Thymus (tissue), 11 donors: ENCODE measurements around the gene CCDC92B. TPM values are rescaled to one million over a fixed set of nuclear protein-coding genes. Genes with fewer than 3 reads are reported as not detected.

Experiments used
- DNase-seq, 9 donors: peaks; one replicate each; pipeline ENCODE4 v3.0.0-alpha.2; 2013; ENCODE audit warnings: low spot score in 9 of 9, low read depth in 6 of 9, missing footprints in 1 of 9
- H3K27ac ChIP-seq, 2 donors: one replicate each; pipeline ENCODE4 v1.5.1; 2013; ENCODE audit warnings: control low read depth in 1 of 2, low read depth in 1 of 2, low read length in 1 of 2, mild to moderate bottlenecking in 1 of 2, moderate library complexity in 1 of 2
- H3K27me3 ChIP-seq, 2 donors: one replicate each; pipeline ENCODE4 v1.5.1; 2013; ENCODE audit warnings: low read length in 1 of 2; ENCODE audit not compliant: control insufficient read depth in 2 of 2, insufficient read depth in 1 of 2
- H3K36me3 ChIP-seq, 2 donors: one replicate each; pipeline ENCODE4 v1.5.1; 2013; ENCODE audit warnings: low read length in 1 of 2, mild to moderate bottlenecking in 1 of 2, moderate library complexity in 1 of 2; ENCODE audit not compliant: control insufficient read depth in 2 of 2, insufficient read depth in 2 of 2
- H3K4me1 ChIP-seq, 2 donors: one replicate each; pipeline ENCODE4 v1.5.1; 2013; ENCODE audit warnings: low read length in 2 of 2; ENCODE audit not compliant: control insufficient read depth in 2 of 2, insufficient read depth in 2 of 2
- H3K4me3 ChIP-seq, 2 donors: one replicate each; pipeline ENCODE4 v1.5.1; 2013; ENCODE audit warnings: low read length in 2 of 2, control low read depth in 1 of 2, mild to moderate bottlenecking in 1 of 2
- H3K9me3 ChIP-seq, 2 donors: one replicate each; pipeline ENCODE4 v1.5.1; 2013; ENCODE audit warnings: low read length in 1 of 2, mild to moderate bottlenecking in 1 of 2; ENCODE audit not compliant: control insufficient read depth in 2 of 2, insufficient read depth in 1 of 2
- WGBS: extraction: QIAGEN DNeasy Blood & Tissue Kit; methylation state at CpG from one replicate; pipeline ENCODE4 v1.1.7; 2013; 5-methylcytosine and 5-hydroxymethylcytosine counted together
- polyA plus RNA-seq: library from polyadenylated mRNA; stranded (reverse); fragments of 200-250 nt; gene quantifications from one replicate; pipeline ENCODE4 v1.2.3, GENCODE V29; 2013
- total RNA-seq: library from RNA; stranded (reverse); fragments of 120-200 nt; gene quantifications from one replicate; pipeline ENCODE4 v1.2.4, GENCODE V29; 2013
- donor health status: healthy.

Gene CCDC92B
- total and polyA plus RNA-seq, 2 donors, result 0.11 TPM; not detected in 1

DNA sequence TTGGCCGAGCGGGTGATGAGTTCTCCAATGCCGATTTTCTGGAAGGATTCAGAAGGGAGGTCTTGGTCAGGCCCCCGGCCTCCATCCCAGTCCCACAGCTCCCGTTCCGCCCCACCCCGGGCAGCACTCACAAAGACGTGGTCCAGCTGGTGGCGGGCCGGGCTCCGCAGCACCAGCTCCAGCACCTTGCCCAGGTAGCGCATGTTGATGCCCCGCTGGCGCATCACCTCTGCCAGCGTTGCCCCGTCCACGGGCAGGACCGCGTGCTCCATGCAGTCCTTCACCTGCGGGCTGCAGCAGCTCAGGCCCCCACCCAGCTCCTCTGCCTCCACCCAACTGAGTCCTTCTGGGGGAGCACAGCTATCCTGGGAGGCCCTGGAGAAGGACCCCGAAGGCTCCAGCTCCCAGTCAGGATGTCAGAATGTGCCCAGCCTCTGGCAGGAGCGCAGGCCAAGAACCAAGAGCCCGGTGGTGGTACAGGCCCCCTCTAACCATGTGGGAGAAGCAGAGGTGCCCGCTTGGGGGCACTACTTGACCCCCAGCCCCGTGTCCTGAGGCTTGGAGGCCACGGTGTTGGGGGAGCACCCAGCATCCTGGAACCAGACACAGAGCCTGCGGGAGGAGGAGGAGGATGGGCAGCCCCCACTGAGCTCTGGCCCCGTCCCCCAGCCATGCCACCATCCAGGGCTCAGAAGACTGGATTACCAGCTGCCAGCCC is 54.0 kb downstream of the CCDC92B start:
- DNase-seq, result no peak
- peaks cover 51 to 69% of the 10 kb centered on the region in 2 donors for H3K36me3 ChIP-seq
- H3K4me3 ChIP-seq, result no peak overlapping the region
- no peak overlapping the region for H3K27ac ChIP-seq
- H3K9me3 ChIP-seq, result no peaks in the 10 kb centered on the region
- 97% methylated on average over 28 of the region's 28 CpGs for WGBS
- H3K27me3 ChIP-seq, result no peaks in the 10 kb centered on the region
- H3K4me1 ChIP-seq, result no peaks in the 10 kb centered on the region

DNA sequence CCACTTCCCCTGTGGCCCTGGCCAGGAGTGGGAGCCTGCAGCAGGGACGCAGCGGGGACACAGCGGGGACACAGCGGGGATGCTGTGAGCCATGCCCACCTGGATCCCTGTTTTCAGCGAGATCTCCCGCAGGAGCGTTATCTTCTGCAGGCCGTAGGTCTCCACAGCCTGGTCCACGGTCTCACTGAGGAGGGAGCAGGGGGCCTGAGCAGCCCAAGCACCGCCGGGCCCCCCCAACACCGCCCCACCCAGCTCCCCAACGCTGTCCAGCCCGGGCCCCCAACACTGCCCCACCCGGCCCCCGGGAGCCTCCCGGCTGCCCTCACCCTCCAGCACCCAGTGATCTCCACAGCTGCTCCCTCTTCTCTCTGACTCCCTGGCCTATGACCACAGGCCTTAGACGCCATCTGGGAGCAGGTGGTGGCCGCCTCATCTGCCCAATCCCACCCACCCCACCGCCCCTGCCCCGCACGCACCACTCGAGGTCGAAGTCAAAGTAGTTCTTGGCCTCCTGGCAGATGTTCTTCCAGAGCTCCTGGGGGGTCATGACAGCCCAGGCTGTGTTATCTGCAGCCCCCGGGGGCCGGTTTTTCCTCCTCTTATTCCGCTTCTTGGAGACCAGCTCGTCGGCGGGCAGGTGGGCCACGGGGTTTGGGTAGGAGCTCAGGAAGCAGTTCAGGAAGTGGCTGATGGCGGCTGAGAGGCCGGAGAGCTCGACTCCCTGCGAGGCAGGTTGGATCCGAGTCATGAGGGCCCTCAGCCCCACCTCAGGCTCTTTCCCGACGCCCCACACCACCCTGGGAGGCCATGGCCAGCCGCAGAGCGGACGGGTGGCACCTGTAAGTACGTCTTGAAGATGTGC is 54.8 kb downstream of the CCDC92B start:
- WGBS, result 96% methylated on average over 42 of the region's 42 CpGs
- Histone ChIP-seq H3K9me3 (no peaks in the 10 kb centered on the region), H3K4me1 (peaks cover 0 to under 1% of the 10 kb centered on the region in 2 donors), H3K27ac (no peak overlapping the region), H3K27me3 (no peaks in the 10 kb centered on the region), H3K4me3 (no peak overlapping the region), H3K36me3 (peaks cover 50 to 68% of the 10 kb centered on the region in 2 donors)
- no peak for DNase-seq

DNA sequence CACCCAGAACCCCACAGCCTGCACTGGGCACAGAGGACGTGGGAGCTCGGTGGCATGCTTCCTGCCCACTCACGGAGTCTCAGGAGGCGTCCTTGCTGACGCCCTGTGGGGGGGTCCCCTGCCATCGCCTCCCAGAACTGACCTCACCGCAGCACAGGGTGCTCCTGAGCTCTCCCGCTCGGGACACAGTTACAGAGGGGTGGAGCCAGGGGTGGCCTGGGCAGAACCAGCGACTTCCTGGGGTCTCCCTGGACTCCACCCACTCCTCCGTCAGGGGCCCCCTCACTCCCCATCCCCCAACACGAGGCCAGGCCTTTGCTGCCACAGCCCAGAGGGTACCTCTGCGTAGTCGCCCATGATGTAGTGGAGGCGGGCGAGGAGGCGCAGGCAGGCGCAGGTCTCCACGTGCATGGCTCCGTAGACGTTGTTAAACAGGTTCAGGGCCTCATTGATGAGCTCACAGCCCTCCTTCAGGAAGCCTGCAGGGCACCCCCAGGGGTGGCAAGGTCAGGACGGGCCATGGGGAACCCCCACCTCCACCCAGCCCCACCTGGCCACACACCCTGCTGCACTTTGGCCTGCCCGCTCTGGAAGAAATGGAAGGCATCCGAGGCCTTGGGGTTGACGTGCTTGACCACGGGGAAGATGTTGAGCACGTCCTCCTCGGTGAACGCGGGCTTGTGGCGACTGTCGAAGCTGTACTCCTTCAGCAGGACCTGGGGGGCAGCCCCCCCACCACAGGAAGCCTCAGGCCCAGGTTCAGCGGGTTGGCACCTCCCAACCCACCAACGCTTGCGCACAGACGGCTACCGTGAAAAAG is 55.7 kb downstream of the CCDC92B start:
- Histone ChIP-seq H3K4me1 (peaks cover 0 to 7% of the 10 kb centered on the region in 2 donors), H3K4me3 (no peak overlapping the region), H3K9me3 (no peaks in the 10 kb centered on the region), H3K27ac (no peak overlapping the region), H3K36me3 (peaks cover 53 to 71% of the 10 kb centered on the region in 2 donors), H3K27me3 (no peaks in the 10 kb centered on the region)
- DNase-seq, result no peak
- 96% methylated on average over 37 of the region's 37 CpGs for WGBS

DNA sequence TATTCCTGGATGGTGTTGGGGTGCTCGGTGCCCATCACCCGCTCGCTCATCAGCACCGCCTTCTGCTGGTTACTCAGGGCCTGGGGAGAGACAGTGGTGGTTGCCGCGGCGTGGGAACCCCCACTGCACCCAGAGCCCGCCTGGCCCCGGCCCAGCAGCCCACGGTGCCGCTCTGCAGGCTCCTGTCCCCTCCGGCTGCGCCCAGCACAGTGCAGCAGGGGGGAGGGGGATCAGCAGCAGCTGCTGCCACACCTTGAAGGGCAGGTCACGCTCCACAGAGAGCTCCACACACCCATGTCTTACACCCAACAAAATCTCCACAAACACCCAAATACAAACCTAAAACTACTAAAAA is 56.7 kb downstream of the CCDC92B start:
- Histone ChIP-seq H3K36me3 (peaks cover 47 to 64% of the 10 kb centered on the region in 2 donors), H3K4me3 (no peak overlapping the region), H3K4me1 (peaks cover 0 to 8% of the 10 kb centered on the region in 2 donors), H3K27me3 (no peaks in the 10 kb centered on the region), H3K27ac (no peak overlapping the region), H3K9me3 (no peaks in the 10 kb centered on the region)
- no peak for DNase-seq
- WGBS, result 94% methylated on average over 14 of the region's 14 CpGs

DNA sequence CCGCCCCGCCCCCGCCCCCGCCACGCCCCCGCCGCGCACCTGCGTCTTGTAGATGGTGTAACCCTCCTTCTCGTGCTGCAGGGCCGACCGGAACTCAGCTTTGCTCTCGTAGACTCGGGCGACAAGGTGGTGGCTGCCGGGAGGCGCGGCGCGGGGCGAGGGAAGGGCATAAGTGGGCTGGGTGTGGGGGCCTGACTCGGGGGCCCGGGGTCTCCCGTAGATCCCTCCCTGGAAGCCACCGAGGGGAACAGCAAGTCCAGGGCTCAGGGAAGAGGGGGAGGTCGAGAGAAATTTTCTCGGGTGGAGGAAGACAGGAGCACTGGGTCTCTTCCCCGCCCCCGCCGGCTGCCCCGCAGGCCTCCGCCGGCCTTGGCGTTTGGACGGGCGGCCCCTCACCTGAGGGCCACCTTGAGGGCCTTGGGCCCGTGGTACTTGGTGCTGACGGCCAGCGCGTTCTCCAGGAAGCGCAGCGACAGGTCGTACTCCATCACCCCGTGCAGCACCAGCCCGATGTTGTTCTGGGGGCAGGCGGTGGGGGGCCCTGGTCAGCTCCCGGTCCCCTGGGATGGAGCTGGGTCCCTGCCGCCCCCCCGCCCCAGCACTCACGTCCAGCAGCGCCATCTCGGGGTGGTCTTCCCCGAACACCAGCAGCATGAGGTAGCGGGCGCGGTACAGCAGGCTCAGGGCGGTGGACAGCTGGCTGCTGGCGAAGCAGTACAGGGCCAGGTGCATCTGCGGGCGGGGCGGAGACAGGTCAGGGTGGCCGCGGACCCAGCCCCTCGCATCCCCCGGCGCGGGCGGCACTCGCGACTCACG is 57.3 kb downstream of the CCDC92B start:
- WGBS, result 97% methylated on average over 71 of the region's 71 CpGs
- DNase-seq, result no peak
- H3K4me1 ChIP-seq, result peaks cover 0 to 8% of the 10 kb centered on the region in 2 donors
- no peaks in the 10 kb centered on the region for H3K27me3 ChIP-seq
- H3K36me3 ChIP-seq, result peaks cover 45 to 58% of the 10 kb centered on the region in 2 donors
- no peak overlapping the region for H3K27ac ChIP-seq
- no peak overlapping the region for H3K4me3 ChIP-seq
- H3K9me3 ChIP-seq, result no peaks in the 10 kb centered on the region

DNA sequence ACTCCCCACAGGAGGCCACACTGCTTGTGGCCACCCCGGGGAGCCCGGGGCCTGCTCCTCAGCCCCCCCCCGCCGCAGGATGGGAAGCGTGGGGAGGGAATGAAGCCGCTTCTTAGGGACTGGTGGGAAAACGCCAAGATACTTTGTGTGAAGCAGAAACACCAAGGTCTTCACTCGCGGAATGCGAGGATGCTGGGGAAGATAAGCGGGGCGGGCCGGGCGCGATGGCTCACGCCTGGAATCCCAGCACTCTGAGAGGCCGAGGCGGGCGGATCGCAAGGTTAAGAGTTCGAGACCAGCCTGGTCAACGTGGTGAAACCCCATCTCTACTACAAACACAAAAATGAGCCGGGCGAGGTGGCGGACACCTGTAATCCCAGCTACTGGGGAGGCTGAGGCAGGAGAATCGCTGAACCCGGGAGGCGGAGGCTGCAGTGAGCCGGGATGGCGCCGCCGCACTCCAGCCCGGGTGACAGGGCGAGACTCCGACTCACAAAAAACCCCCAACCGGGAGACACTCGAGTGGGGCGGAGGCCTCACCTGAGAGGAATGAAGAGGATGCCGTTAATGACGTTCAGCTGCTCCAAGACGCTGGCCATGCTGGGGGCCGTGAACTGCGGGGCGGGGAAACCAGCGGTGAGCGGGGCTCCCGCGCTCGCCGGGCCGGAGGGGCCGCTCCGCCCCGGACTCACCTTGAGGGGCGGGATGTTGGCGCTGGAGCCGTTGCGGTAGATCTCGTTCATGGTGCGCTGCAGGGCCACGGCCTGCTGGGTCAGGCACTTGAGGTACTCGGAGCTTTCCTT is 58.2 kb downstream of the CCDC92B start:
- Histone ChIP-seq H3K4me3 (no peak overlapping the region), H3K9me3 (no peaks in the 10 kb centered on the region), H3K27me3 (no peaks in the 10 kb centered on the region), H3K4me1 (peaks cover 0 to 8% of the 10 kb centered on the region in 2 donors), H3K27ac (no peak overlapping the region), H3K36me3 (peaks cover 39 to 53% of the 10 kb centered on the region in 2 donors)
- no peak for DNase-seq
- WGBS, result 98% methylated on average over 62 of the region's 62 CpGs

DNA sequence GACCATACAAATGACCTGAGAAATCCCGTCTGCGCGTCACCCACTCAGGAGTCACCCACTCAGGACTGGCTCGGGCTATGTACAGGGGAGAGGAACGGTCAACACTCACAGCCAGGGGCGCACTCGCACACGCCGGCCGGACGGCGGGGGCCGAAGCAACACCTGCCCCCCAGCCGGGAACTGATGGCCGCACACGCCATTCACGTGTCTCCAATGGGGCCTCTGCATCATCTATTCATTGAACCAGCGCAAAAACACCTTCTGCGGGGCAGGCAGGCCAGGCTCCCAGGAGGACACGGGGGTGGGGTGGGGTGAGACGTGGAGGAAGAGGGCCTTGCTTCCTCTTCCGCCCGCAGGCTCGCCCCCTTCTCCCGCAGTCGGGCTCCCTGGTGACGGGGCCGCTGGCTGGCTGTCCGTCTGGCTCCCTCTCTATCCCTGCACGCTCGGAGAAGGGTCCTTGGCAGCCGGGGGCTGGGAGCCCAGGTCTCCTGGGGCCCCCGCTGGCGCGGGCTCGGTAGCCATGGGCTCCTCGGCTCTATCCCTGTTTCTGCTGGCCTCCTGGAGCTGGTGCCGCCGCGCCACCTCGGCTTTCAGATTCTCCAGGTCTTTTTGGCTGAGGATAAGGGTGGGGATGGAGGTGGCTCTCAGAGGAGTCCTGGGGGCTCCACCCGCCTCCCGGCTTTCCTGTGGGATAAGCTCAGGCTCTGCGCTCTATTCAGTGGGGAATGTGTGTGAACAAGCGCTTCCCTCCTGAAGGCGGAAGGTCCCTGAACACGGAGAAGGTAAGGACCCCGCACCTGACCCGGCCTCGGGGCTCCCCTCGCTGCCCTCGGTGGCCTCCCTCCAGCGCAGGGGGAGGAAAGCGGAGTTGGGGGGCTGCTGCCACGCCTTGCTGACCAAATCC is 59.0 kb downstream of the CCDC92B start:
- Histone ChIP-seq H3K4me3 (no peak overlapping the region), H3K9me3 (no peaks in the 10 kb centered on the region), H3K27me3 (no peaks in the 10 kb centered on the region), H3K4me1 (peaks cover 0 to 8% of the 10 kb centered on the region in 2 donors), H3K27ac (no peak overlapping the region), H3K36me3 (peaks cover 39 to 44% of the 10 kb centered on the region in 2 donors)
- 95% methylated on average over 55 of the region's 55 CpGs for WGBS
- no peak for DNase-seq
